ENCODE results near the gene PAX7.

Gene PAX7

DNA sequence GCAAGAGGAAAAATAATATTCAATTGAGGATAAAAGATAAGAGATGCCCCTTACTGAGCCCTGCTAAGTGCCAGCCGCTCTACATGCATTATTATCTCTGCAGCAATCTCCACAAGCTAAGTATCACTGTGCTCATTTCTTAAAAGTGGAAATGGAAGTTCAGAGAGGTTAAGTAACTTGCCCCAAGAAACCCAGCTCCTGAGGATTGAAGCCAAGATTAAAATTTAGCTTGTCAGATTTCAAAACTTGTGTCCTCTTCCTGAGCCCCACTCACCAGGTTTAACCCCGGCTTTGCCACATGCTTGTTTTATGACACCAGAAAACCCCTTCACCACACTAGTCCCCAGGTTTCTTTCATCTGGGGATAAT, 11.2 kb upstream of the PAX7 start:
- DNase-seq: no peak

DNA sequence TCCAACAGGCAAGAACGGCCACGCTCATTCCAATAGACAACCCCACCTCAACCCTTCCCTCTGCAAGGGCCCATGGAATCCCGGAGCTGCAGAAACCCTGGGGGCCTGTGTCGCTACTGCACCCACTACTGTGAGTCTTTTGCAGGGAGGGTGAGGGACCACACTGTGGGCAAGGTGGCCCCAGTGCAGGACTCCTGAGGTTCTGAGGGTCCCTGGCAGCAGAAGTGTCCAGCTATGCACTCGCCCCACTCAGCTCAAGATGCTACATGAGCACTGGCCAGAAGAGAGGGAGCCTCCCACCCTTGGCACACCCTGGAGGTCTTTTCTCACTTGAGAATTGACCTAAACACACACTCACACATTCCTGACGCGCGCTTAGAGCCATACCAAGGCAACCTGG, 2.1 kb upstream of the PAX7 start:
- DNase-seq: no peak

DNA sequence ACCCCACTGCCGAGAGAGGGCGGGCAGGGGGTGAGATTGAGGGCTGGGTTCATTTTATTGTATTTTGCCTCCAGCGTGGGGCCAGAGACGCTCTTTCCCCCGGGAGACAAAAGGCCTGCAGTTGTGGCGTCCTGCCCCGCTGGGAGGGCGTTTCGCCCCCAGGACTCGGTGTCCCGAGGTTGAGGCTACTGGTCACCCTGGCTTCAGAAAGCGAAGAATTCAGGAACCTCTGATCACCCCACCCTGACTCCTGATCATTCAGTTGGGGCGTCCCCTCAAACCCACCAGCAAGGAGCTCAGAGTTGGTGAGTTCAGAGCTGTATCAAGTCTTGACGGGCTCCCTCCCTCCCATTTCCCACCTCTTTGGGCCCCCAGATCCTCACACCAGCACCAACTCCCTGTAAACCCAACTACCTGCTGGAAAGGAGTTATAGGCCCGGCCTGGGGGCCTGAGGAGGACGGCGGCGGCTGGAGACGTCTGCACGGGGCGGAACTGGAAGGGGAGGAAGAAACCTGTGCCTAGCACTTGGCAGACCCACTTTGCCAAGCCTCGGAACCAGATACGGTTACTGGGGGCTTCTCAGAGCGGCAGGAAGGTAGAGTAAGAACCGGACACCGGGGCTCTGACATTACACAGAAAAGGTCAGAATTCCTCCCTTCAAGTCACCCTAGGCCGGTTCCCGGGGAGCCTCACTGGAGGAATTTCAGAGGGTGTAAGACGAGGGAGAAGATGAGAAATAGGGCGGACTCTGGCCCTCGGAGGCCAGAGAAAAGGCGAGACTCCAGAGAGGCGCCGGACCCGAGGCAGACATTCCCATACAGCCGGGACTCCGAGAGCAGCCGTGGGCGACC, 761 bp upstream of the PAX7 start:
- DNase-seq: no peak

DNA sequence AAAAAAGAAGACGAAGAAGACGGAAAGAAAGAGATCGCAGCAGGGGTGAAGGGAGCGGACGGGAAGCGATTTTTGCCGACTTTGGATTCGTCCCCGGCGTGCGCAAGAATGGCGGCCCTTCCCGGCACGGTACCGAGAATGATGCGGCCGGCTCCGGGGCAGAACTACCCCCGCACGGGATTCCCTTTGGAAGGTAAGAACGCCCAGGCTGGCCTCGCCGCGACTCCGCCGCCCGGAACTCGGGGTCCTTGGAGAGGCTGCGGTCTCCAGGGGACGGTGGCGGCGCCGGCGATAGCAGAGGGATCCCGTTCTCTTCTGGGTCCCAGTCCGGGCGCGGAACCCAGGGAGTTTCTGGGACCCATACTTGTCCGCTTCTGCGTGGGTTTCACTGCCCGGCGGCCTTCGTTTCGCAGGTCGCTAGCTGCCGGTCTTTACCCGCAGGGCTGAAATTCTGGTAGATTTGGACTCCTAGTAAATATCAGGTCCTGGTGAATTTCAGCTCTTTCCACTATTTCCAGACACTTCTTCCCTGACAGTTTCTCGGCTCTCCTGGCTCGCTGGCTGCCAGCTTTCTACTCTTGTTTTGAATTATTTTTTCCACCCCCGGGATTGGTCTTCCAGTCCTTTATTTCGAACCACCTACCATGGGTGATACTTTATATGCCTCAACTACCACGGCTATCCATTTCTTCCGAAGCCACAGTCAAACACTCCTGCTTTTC, 1.0 kb downstream of the PAX7 start:
- no peak for DNase-seq

DNA sequence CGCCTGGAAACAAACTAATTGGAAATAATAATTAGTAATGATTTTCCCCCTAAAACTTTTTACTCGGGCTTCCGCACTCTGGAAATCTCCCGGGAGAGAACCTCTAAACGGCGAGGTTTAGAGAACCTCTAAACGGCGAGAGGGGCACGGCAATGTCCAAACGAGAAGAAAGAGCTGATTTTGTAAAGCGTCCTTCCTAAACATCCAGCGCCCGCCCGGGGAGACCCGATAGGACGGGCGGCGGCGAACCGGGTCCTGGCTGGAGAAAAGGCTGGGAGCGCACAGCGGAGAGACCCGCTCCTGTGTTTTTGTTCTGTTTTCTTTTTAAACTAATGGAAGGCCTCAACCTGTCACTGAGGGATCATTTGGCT, 1.6 kb downstream of the PAX7 start:
- no peak for DNase-seq

DNA sequence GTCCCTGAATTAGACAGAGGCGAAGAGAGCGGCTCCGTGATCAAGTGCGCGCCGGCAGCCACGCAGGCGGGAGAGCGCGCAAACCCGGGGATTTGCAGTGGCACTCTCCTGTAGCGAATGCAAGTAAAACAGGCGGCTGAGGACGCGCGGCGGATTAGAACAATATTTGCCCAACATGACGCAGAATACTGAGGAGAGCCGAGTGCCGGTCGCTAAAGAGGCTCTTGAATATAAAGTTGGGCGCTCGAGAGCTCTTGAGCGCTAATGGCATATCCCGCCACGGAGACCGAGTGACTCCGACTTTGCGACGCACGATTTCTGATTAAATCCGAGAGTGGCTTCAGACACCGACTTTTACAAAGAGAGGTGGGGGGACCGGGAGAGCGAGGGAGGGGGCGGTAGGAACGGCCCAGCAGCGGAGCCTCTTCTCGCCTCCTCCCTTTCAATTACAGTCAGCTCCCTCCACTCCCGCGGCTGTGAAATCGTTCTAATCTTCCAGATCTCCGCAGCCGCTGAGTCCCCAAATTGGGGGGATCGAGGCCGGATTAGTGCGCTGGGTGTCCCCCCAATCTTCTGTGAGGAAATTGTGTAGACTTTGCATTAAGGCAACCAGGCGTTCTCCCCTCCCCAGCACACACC, 2.3 kb downstream of the PAX7 start:
- no peak for DNase-seq

DNA sequence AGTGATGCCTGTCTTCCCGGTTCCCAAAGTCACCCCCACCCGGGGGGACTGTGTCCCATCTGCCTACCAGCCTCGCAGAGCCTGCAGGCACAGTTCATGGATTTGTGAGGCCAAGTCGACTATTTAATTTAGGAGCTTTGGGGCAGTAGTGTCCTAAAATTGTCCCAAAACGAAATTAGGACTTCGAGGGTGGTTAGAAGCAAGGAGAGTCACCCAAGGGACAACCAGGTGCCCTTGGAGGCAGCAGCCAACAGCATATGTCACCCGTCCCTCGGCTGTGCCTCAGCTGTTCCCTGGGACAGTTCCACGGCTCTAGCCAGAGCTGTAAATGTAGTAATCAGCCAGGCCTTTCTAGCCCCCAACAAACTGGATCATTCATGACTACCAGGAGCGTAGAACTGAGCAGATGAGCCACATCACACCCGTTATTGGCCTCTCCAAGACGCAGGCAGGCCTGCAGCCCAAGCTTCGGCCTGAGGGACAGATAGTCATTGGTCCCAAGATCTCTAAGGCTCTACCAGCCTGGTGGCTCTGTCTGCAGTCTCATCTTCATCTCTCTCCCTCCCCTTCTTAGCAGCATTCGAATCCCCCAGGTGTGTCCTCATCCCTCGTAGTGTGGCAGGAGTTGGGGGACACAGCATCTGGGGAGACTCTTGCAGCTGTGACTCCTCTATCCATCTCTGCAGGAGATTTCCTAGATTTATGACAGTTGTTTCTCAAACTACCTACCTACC, 2.9 kb downstream of the PAX7 start:
- no peak for DNase-seq

DNA sequence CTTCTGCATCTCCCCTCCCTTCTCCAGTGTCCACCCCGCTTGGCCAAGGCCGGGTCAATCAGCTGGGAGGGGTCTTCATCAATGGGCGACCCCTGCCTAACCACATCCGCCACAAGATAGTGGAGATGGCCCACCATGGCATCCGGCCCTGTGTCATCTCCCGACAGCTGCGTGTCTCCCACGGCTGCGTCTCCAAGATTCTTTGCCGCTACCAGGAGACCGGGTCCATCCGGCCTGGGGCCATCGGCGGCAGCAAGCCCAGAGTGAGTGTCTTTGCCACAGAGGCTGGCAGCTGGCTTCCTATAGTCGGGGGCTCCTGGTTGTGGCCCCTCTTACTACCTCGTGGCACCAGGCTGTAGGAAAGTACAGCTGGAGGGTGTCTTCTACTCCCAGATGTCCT, 3.6 kb downstream of the PAX7 start:
- DNase-seq: no peak

DNA sequence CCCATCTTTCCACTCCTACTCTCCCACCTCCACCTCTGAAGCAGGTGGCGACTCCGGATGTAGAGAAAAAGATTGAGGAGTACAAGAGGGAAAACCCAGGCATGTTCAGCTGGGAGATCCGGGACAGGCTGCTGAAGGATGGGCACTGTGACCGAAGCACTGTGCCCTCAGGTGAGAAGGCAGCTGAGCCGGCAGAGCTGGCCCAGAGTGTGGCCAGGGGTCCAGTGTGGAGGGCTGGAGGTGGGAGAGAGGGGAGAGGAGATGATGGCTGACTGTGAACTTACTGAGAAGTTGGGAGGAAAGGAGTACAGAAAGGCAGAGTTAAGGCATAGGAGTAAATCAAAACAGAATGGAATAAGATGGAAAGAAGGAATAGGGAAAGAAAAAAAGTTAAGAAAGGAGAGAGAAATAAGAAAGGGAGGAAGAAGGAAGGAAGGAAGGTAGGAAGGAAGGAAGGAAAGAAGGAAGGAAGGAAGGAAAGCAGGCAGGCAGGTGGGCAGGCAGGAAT, 4.5 kb downstream of the PAX7 start:
- no peak for DNase-seq

DNA sequence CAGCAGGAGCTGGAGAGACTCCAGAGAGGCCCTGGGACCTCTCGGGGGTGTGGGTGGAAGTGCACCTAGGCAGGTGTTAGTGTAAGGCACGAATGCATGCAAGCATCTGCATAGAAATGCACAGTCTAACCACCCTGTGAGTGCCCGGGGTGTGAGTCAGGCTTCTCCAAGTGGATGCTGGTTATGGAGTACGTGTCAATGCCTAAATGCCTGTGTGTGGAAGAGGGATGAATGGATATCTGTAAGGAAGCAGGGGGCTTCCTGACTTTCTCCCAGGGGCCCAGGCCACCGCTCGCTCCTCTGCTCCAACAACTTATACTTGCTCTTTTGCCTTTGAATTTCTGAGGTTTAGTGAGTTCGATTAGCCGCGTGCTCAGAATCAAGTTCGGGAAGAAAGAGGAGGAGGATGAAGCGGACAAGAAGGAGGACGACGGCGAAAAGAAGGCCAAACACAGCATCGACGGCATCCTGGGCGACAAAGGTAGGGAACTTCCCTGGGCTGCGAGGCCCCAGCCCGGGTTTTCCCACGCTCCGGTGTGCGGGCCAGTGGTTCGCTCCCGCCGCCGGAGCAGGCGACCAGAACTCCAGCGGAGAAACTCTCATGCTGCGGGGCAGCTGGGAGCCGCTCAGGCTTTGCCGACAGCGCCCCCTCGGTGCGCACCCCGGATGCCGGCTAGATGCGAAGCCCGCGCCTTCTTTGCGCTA, 5.4 kb downstream of the PAX7 start:
- DNase-seq: no peak

DNA sequence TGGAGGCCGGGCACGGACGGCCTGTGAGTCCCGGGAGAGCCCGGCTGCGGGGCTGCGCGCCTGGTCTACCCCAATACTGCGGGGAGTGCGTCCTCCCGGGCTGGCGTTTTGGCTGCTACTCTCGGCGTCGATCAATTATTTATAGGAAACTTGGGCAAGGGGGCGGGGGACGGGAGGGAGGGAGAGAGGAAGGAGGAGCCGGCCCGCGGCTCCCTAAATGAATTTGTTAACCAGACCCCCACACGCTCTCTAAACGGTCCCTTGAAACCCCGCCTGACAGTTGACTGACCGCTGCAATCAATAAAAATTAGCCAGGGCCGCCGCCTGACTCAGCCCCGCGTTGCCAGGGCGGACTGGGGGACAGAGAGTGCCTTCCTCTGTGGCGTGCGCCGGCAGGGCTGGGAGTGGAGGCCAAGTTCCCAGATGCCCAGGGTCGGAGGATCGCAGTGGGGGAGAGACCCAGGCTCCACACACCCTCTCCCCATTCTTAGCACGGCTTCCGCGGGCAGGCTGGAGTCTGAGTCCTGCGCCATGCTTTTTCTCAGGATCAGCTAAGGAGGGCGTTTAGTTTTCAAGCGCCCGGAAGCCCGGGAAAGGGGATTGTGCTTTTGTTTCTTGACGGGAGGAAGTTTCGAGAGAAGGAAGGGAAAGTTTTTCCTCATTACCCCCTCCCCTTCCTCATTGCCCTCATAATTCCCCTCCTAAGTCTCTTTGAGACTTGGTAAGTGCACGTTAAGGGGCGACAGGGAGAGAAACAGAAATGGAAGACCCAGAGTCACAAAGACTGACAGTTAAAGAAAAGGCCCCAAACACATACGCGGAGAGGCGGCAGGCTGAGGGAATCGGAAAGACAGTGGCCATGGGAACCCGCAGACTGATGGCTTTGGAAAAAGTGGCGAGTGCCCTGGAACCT, 6.2 kb downstream of the PAX7 start:
- DNase-seq: no peak

DNA sequence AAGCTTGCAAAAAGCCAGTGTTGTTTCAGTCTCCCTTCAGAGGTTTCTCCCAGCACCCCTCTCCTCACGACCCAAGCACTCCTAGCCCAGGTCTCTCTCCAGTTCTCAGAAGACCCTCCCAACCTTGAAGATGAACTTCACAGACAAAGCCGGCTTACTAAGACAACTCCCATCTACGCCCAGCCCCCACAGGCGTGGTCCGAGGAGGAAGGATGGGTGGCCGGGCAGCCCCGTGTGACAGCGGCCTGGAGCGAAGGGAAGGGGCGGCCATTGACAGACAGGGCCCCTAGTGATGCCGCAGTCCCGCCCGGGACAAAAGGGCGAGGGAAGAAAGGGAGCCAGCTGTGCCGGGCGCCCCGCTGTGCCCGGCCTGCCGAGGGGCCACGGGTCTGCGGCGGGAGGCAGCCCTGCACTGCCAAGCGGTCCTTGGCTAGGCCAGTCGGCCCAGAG, 6.9 kb downstream of the PAX7 start:
- DNase-seq: no peak

DNA sequence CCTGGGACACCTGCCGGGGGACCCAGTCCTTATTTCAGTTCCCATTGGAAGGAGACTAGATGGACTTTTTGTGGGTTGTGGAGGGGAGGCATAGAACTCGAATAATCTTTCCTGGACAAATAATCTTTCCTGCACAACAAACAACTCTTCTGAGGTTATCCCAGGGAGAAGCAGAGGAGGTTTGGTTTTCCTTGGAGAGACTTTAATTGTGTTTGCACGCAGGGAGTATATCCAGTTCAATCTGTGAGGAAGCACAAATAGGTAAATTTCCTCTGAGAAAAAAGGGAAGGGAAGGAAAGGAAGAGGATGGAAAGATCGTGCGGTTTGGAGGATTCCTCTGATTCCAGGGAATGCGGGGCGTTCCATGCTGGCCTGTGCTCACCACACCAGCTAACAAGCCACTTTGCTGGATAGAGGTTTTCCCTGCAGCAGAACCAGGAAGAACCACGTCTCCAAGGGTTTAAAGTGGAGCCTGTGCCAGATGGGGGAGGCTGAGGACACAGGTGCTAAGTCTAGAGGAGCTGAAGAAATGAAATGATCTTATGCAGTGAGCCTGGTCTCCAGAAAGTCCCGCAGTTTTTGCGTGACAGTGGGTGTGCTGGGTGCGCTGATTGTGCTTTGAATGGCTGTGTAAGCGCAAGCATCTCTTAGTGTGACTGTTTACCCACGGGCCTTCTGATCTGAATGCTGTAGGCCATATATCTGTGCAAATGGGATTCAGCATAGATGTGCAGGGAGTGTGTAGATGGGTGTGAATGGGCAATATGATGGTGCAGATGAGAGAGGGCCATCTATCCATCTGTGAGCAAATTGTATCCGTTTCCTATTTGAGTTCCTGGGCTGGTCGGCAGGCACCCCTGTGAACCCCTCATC, 7.6 kb downstream of the PAX7 start:
- no peak for DNase-seq

DNA sequence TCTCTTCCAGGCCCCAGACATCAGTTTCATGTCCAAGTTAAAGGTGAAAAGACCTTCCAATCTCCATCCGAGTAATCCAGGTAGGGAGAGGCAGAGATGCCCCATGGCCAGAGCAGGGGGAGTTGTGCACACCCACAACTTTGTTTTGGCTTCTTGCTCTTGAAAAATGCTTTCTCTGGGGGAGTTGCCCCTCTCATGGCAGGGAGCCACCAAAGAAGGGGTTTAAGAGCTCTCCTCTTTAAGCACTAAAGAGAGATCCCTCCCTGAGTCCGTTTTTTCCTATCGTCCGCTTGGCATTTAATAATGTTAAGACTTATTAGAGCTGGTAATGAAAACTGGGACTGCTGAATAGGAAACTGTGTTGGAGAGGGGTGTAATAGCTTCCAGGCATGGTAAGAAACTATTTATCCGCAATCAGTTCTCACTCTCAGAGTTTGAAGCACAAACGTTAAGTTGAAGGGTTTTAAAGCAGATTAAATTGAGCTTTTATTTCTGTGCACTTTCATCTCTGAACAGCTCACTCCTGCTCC, 8.3 kb downstream of the PAX7 start:
- DNase-seq: no peak

DNA sequence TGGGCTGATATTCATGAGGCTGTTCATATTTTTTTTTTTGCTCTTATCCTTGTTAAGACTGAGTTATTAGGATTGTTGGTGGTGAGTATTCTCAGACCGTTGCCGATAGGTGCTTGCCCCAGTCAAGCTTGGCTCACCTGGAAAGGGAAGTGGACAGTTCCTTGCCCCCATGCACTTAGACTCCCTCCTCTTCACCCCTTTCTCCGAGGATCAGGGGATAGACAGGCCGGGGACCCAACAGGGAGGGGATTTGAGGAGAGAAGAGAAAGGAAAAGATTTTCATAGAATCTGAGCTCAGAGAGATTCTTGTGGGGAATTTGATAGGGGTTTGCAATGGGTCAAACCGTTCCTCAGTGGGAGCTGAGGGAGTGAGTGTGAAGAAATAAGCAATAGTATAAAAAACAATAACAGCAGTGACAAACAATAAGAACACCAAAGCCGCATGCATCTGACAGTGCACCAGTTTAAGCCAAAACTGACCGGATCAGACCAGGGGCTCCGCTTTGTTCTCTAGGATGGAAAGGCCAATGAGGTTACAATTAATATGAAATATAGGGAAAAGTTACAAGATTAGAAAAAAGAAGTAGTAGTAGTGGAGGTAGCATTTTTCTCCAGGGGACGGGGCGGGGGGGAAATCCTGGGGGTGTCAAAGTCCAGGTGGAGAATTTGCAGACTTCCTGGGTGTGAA, 8.9 kb downstream of the PAX7 start:
- no peak for DNase-seq

DNA sequence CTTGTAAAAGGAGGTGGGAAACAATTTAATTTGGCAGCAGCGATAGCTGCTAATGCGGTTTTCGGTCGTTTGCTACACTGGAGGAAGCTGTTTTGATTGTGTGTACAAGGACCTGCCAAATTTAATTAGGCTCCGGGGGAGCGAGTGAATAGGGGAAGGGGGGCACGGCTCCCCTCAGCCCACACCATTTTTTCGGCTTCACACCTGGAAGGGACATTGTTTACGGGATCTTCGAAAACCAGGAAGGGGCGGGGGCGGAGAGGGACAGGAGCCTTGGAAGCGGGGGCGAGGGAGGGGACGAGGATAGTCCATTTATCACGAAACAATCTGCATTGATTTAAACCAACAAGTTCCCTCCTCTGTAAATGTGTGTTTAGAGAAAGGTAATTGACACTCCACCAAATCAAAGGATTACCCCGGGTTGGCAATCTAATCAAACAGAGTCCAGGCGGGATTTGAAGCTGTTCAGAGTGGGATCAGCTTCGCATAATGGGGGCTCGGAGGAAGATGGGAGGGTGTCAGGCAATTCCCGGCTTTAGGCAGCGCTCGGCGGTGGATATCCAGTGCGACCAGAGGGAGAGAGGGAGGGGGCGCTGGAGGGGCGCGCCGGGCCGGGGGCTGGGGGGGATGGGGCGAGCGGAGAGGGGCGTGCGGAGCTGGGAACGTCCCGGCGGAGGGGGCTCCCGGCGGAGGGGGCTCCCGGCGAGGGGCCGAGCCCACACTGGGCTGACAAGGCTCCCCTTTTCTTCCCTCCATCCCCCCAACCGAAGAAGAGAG, 9.8 kb downstream of the PAX7 start:
- DNase-seq: no peak

DNA sequence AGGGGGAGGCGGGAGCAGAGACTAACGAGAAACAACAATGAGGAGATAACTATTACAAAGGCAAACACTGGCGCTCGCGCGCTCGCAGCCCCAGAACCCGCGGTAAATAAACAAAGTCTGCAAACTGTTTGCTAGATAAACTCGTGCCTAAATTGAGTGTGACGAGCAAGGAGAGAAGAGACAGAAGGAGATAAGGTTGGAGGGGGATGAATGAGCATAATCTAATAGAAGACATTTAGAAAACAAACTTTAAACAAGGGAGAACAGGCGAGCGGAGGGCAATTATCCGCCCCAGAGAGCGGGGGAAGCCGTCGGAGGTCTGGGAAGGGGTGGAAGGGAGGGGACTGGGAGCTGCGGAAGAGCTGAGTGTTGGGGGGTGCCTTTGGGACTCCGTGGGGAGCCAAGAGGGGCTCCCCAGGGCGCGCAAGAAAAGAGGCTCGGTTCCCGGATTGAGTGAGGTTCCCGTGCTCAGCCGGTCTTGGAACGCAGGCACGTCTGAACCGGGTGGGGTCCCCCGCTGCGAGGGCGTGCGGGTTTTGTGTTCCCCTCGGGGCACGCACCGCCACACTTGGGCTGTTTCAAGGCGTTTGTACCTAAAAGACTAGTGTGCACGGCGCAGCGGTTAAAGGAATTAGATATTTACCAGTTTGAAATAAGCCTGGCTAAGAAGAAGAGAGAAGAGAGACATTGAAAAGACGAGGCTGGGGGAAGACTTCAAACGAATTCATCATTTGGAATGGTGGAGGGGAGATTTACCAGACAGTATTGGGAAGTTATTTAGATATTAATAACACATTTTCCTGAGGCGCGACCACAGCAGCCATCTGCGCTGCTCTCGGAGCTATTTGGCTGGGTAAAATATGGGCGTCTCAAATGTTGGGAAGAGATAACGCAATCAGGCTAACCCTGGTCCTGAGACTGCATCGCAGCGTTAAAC, 10.6 kb downstream of the PAX7 start:
- no peak for DNase-seq
